Thymus (tissue), 11 donors: ENCODE measurements around the gene VSTM4. TPM values are rescaled to one million over a fixed set of nuclear protein-coding genes. Genes with fewer than 3 reads are reported as not detected.

Experiments
- DNase-seq, 9 donors: peaks; one replicate each; pipeline ENCODE4 v3.0.0-alpha.2; 2013; ENCODE audit warnings: low spot score in 9 of 9, low read depth in 6 of 9, missing footprints in 1 of 9
- H3K27ac ChIP-seq, 2 donors: one replicate each; pipeline ENCODE4 v1.5.1; 2013; ENCODE audit warnings: control low read depth in 1 of 2, low read depth in 1 of 2, low read length in 1 of 2, mild to moderate bottlenecking in 1 of 2, moderate library complexity in 1 of 2
- H3K27me3 ChIP-seq, 2 donors: one replicate each; pipeline ENCODE4 v1.5.1; 2013; ENCODE audit warnings: low read length in 1 of 2; ENCODE audit not compliant: control insufficient read depth in 2 of 2, insufficient read depth in 1 of 2
- H3K36me3 ChIP-seq, 2 donors: one replicate each; pipeline ENCODE4 v1.5.1; 2013; ENCODE audit warnings: low read length in 1 of 2, mild to moderate bottlenecking in 1 of 2, moderate library complexity in 1 of 2; ENCODE audit not compliant: control insufficient read depth in 2 of 2, insufficient read depth in 2 of 2
- H3K4me1 ChIP-seq, 2 donors: one replicate each; pipeline ENCODE4 v1.5.1; 2013; ENCODE audit warnings: low read length in 2 of 2; ENCODE audit not compliant: control insufficient read depth in 2 of 2, insufficient read depth in 2 of 2
- H3K4me3 ChIP-seq, 2 donors: one replicate each; pipeline ENCODE4 v1.5.1; 2013; ENCODE audit warnings: low read length in 2 of 2, control low read depth in 1 of 2, mild to moderate bottlenecking in 1 of 2
- H3K9me3 ChIP-seq, 2 donors: one replicate each; pipeline ENCODE4 v1.5.1; 2013; ENCODE audit warnings: low read length in 1 of 2, mild to moderate bottlenecking in 1 of 2; ENCODE audit not compliant: control insufficient read depth in 2 of 2, insufficient read depth in 1 of 2
- WGBS: extraction: QIAGEN DNeasy Blood & Tissue Kit; methylation state at CpG from one replicate; pipeline ENCODE4 v1.1.7; 2013; 5-methylcytosine and 5-hydroxymethylcytosine counted together
- polyA plus RNA-seq: library from polyadenylated mRNA; stranded (reverse); fragments of 200-250 nt; gene quantifications from one replicate; pipeline ENCODE4 v1.2.3, GENCODE V29; 2013
- total RNA-seq: library from RNA; stranded (reverse); fragments of 120-200 nt; gene quantifications from one replicate; pipeline ENCODE4 v1.2.4, GENCODE V29; 2013
- donor health status: healthy.

Gene VSTM4
- total and polyA plus RNA-seq, 2 donors: 2.3 to 3.4 TPM

DNA sequence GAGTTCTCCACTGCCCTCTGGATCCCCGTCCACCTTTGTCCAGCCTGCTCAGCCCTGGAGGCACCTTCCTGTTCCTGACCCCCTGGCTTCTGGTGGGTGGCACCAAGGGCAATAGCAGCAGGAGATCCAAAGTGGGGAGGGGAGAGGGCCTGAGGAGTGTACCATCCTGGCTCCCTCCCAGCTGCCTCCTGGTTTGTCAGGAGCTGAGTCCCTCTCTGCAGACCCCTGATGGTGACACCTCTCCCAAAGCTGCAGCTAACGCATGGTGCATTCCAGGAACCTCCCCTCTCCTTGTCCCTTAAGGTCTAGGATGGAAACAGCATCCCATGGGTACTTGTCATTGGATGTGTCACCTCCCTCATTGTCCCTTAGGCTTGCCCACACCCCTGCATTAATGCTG, 39.6 kb downstream of the VSTM4 start:
- Histone ChIP-seq H3K36me3 (peaks cover 0 to 6% of the 10 kb centered on the region in 2 donors), H3K4me3 (no peak overlapping the region), H3K4me1 (peaks cover 0 to 9% of the 10 kb centered on the region in 2 donors), H3K27me3 (no peaks in the 10 kb centered on the region), H3K9me3 (no peaks in the 10 kb centered on the region), H3K27ac (no peak overlapping the region)
- no peak for DNase-seq
- 98% methylated on average over 2 of the region's 2 CpGs for WGBS

DNA sequence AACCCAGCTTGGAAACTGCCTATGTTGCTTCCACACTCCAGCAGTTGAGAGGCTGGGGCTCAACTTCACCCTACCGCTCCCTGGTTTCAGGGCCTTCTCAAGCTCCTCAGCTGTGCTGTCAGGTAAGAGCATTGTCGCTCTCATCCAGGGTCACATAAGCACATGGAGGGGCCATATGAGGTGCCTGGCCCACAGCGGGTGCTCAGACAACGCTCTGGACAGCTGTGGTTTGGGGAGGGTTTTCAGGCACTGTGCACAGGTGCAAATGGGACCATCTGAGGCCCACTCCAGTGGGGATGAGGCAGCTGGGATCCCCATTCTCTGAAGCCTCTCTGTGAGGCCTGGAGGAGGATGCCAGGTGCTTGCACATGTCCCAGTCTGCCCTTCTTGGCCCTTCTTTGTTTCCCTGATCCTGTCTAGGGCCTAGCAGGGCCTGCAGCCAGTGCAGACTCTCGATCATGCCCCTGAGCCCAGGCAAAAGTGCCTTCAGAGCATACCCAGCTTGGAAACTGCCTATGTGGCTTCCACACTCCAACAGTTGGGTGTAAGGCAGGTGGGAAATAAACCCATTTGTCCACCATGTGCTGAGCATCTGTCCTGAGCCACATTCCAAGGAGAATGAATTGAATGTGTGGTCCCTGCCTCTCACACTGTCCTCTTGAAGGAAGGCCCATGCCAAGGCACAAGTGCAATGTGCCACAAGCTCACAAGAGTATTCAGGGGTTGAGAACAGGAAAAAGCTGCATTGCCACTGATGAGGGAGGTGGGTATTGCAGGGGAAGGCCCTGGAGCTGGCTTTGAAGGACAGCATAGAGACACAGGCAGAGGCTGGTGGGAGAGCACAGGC, 40.3 kb downstream of the VSTM4 start:
- Histone ChIP-seq H3K27me3 (no peaks in the 10 kb centered on the region), H3K36me3 (peaks cover 0 to 6% of the 10 kb centered on the region in 2 donors), H3K4me3 (no peak overlapping the region), H3K4me1 (peaks cover 0 to 12% of the 10 kb centered on the region in 2 donors), H3K27ac (no peak overlapping the region), H3K9me3 (no peaks in the 10 kb centered on the region)
- 95% methylated on average over 5 of the region's 5 CpGs for WGBS
- no peak for DNase-seq

DNA sequence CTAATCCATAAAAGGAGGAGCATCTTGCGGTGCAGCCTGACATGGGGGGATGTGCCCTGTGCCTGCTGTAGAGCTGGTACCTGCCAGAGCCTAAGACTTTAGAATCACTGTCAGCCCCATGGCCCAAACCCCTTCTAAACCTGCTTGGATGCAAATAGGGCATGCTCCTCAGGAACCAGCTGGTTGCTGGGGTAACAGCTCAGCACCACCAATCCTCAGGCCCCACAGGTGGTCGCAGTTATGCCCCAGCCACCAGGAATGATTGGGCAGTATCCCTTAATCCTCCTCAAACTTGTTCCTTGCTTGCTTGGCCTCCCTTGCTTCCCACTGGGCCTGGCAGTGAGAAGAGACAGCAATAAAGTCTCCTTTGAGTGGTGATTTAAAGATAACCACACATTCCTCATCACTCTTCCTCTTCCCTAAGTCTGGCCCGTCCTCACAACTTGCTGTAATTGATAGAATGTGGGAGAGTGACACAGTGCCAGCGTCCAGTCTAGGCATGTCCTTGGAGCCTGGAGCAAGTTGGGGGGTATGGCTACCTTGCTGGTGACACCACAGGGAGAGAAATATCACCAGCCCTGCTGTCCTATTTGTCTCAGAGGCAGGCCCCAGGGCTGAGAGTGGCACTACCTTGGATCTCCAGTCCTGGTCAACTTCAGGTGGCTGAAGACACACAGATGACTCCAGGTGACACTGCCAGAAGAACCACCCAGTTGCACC, 43.0 kb downstream of the VSTM4 start:
- H3K4me1 ChIP-seq: peaks cover 0 to 12% of the 10 kb centered on the region in 2 donors
- no peak overlapping the region for H3K4me3 ChIP-seq
- no peak for DNase-seq
- H3K27me3 ChIP-seq: no peaks in the 10 kb centered on the region
- peaks cover 0 to 6% of the 10 kb centered on the region in 2 donors for H3K36me3 ChIP-seq
- 95% methylated on average over 4 of the region's 4 CpGs for WGBS
- H3K27ac ChIP-seq: no peak overlapping the region
- H3K9me3 ChIP-seq: no peaks in the 10 kb centered on the region

DNA sequence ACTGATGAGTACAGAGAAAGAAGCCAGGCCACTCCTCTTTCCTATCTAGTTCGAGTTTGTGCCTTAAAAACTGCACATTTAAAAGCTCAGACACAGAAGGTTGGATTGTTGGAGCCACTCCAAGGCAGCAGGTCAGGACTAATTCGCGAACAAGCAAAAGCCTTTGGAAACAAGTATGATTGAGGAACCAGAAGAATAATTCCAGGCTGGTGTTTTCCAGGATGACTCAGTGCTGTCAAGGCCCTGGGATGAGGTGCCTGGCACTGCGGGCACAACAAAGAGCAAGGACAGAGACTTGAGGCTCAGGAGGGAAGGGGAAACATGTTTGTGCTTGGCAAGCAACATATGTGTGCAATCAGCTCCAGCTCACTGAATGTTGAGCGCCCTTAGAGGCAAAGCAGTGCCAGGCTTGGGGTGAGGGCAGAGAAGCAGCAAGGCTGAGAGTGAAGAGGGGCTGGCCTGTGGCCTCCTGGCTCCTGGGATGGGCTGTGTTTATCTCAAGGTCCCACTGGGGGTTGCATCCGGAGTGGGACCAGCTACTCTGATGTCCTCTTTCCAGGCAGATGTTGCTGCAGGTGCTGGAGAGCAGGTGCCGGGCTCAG, 44.1 kb downstream of the VSTM4 start:
- Histone ChIP-seq H3K27me3 (no peaks in the 10 kb centered on the region), H3K4me3 (no peak overlapping the region), H3K9me3 (no peaks in the 10 kb centered on the region), H3K27ac (peak overlapping the region; percentile 9 to 49), H3K4me1 (peaks cover 0 to 3% of the 10 kb centered on the region in 2 donors), H3K36me3 (peaks cover 0 to 6% of the 10 kb centered on the region in 2 donors)
- DNase-seq: peak in 2 of 9 donors; percentile 8 to 10
- WGBS: 90% methylated on average over 7 of the region's 7 CpGs

DNA sequence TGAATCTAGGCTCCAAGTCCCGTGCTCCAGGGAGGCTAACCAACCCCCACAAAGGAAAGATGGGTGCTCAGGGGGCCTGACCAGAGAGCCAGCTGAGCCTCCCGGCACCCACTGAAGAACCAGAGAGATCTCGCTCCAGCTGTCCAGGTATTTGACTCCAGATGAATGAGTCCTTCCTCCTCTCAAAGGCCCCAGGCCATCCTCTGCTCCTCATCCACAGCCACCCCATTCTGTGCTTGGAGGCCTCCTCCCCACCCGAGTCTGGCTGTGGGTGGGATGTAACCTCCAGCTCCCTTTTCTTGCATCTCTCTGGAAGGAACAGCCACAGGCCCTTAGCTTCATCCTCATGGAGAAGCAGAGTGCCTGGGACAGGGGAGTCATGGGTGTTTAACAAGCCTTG, 44.6 kb downstream of the VSTM4 start:
- 93% methylated on average over 4 of the region's 4 CpGs for WGBS
- H3K27me3 ChIP-seq: no peaks in the 10 kb centered on the region
- H3K4me1 ChIP-seq: peaks cover 0 to 3% of the 10 kb centered on the region in 2 donors
- H3K4me3 ChIP-seq: no peak overlapping the region
- no peak for DNase-seq
- peaks cover 0 to 1% of the 10 kb centered on the region in 2 donors for H3K36me3 ChIP-seq
- H3K9me3 ChIP-seq: no peaks in the 10 kb centered on the region
- H3K27ac ChIP-seq: peak overlapping the region in 1 of 2 donors; percentile 57

DNA sequence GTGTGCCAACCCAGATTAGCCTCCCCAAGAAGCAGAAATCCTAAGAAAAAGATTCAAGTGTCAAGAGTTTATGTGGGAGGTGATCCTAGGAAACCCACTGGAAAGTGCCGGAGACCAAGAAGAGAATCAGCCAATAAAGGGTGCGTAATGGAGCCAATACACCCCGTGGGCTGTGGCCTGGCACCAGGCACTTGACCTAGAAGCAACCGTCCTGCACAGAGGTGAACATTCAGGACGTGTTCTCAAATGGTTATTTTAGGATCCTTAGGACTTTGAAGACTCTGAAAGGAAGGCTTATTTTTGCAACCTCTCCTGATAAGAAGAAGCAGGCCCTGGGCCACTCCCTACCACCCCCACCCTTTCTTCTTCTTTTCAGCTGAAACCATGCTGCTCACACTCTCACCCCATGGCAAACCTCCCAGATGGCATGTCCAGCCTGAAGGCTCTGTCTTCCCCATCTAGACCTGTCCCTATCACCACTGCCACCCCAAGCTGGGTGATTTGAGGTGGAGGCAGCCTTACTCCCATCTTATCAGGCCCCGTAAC, 46.6 kb downstream of the VSTM4 start:
- no peaks in the 10 kb centered on the region for H3K36me3 ChIP-seq
- WGBS: 90% methylated on average over 6 of the region's 6 CpGs
- H3K9me3 ChIP-seq: peaks cover 0 to under 1% of the 10 kb centered on the region in 2 donors
- DNase-seq: no peak
- no peak overlapping the region for H3K4me3 ChIP-seq
- no peak overlapping the region for H3K27ac ChIP-seq
- H3K27me3 ChIP-seq: no peaks in the 10 kb centered on the region
- H3K4me1 ChIP-seq: peaks cover 0 to 3% of the 10 kb centered on the region in 2 donors

DNA sequence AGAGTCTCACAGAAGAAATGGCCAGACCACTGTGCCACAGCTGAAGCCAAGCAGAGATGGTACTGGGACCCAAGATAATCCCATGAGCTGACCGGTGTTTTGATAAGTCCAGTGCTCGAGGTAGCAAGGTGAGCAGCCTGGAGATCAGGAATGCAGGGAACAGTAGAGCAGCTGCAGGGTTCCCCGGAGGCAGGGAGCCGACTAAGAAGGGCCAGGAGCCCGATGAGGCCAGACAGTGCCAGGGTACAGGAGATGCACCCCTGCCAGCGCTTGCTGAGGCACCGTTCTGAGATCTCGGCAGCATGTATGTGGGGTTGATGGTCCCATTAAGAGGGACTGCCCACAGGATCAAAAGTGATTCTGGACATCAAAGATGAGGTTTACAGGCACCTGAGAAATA, 47.1 kb downstream of the VSTM4 start:
- WGBS: 99% methylated on average over 8 of the region's 8 CpGs
- no peak overlapping the region for H3K4me3 ChIP-seq
- H3K36me3 ChIP-seq: no peaks in the 10 kb centered on the region
- no peak overlapping the region for H3K27ac ChIP-seq
- peaks cover 0 to 5% of the 10 kb centered on the region in 2 donors for H3K9me3 ChIP-seq
- peaks cover 0 to 3% of the 10 kb centered on the region in 2 donors for H3K4me1 ChIP-seq
- no peak for DNase-seq
- no peaks in the 10 kb centered on the region for H3K27me3 ChIP-seq

DNA sequence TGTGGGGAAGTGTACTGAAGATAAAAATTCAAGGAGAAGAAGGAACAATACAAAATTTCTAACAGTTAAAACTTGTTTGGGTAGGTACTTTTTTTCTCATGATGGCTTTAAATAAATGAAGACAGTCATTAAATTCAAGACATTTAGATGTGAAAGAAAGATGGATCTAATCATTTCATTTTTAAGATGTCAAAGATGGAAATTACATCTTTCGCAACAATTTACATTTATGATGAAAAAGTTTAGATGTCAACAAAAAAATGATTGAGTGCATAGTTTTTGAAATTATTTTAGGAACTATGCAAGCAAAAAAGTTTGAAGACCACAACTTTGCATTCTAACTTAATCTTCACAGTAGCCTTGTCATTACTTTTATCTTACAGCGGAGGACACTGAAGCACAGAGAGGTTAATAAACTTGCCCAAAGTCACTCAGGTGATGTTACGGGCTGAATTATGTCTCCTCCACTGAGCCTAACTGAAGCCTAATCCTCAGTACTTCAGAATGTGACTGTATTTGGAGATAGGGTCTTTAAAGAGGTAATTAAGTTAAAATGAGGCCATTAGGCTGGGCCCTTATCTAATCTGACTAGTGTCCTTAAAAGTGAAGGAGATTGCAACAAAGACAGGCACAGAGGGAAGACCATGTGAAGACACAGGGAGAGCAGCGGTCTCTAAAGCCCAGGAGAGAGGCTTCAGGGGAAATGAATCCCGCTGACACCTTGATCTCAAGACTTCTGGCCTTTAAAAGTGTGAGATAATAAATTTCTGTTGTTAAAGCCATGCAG, 48.2 kb downstream of the VSTM4 start:
- WGBS: 96% methylated on average over 5 of the region's 5 CpGs
- Histone ChIP-seq H3K27ac (no peak overlapping the region), H3K9me3 (peaks cover 0 to 7% of the 10 kb centered on the region in 2 donors), H3K27me3 (no peaks in the 10 kb centered on the region), H3K4me1 (peaks cover 0 to 3% of the 10 kb centered on the region in 2 donors), H3K4me3 (no peak overlapping the region), H3K36me3 (no peaks in the 10 kb centered on the region)
- DNase-seq: no peak
